ENCODE measurements around the gene HAPLN1.
A peak's percentile ranks its signal among the peaks of the same experiment; 100 is the strongest.

HAPLN1 gene

DNA sequence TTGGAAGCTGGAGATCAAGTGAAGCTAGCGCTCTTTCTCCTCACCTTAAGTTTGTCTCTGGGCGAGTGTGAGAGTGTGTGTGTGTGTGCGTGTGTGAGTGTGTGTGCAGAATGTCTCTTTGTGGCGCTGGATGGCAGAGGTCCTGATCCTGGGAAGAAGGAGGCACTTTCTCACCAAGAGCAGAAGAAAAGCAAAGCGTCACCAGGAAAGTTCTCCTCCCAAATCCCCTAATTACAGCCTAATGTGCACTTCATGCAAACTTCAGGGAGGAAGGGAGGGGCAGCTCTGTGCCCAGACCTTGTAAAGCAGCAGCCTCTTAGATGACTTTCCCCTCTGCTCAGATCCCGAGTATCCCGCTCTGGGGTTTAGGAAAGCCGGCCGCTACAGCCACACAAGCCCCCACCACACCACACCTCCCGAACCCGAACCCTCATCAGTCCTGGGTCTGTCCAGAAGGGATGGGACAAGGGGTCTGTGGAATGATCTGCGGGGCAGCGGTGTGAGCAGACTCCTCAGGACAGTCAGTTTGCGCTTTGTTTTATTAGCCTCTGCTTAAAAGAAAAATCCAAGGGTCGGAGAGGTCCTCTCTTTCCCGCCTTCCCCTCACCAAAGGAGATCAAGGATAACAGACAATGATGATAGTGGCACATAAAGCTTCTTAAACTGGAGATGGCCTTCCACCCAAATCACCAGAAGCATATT lies at the start of gene HAPLN1:
Gene HAPLN1 (minus strand): TSS at position 20 of the 702 bp plus-strand sequence. CDS start 47,332 bp downstream, outside the sequence.
- Histone ChIP-seq H3K9me3 (ENCODE audit: control insufficient read depth, low read length) (no peaks in the 10 kb centered on the region), H3K36me3 (ENCODE audit: control insufficient read depth, insufficient read depth, low read length) (no peaks in the 10 kb centered on the region), H3K9ac (ENCODE audit: low read length) (peak within 1 kb of the TSS; percentile 48), H3K27me3 (ENCODE audit: control insufficient read depth, insufficient read depth, low read length) (peaks cover 25% of the 10 kb centered on the region), H3K4me1 (ENCODE audit: control insufficient read depth, insufficient read depth, low read length) (no peaks in the 10 kb centered on the region), H3K4me3 (ENCODE audit: low read length) (no peak within 1 kb of the TSS)

DNA sequence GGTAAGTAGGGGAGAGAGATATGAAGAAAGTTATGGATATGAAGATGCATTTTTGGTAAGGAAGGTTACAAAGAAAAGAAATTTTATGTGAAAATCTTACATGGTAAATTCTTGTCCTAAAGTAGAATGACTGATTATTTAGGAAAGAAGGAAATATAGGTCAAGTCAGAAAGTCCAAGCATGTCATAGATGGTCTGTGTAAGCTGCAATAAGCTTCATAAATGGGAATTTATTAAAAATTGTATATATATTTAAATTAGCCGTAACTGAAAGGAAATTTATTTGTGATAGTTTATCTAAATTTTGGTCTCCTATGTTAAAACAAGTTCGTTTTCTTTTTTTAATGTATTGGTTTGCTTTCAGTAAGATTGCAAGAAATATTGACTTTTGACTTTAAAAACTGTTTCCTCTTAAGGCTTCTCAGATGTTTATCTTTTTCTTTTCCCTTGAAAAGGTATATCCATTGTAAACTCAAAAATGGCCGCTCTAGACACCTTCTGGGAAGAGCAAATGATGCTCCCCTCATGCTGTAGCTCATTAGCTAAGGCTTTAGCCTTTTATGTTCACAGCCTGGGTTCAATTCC lies 46.8 kb upstream of the HAPLN1 start:
- H3K9me3 ChIP-seq (ENCODE audit: control insufficient read depth, low read length): no peaks in the 10 kb centered on the region
- no peak overlapping the region for H3K4me3 ChIP-seq (ENCODE audit: low read length)
- no peaks in the 10 kb centered on the region for H3K4me1 ChIP-seq (ENCODE audit: control insufficient read depth, insufficient read depth, low read length)
- H3K36me3 ChIP-seq (ENCODE audit: control insufficient read depth, insufficient read depth, low read length): no peaks in the 10 kb centered on the region
- H3K9ac ChIP-seq (ENCODE audit: low read length): no peak overlapping the region
- H3K27me3 ChIP-seq (ENCODE audit: control insufficient read depth, insufficient read depth, low read length): no peaks in the 10 kb centered on the region

DNA sequence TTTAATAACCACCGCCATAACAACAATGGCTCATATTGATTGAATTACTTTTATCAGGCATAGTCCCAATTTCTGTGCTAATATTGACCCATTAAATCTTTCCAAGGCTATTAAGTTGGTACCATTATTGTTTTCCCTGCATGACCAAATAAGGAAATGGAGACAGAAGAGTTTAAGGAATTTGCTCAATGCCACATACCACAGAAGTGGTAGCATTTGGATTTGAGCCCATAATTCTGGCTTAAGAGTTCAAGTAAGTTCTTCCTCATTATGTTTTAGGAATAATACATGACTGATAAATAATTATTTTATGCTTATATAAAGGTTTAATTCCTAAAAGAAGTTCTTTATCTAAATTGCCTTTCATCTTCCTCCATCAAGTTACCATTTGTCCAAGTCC lies 43.4 kb upstream of the HAPLN1 start:
- H3K4me1 ChIP-seq (ENCODE audit: control insufficient read depth, insufficient read depth, low read length): no peaks in the 10 kb centered on the region
- no peaks in the 10 kb centered on the region for H3K9me3 ChIP-seq (ENCODE audit: control insufficient read depth, low read length)
- H3K27me3 ChIP-seq (ENCODE audit: control insufficient read depth, insufficient read depth, low read length): peaks cover 7% of the 10 kb centered on the region
- no peak overlapping the region for H3K9ac ChIP-seq (ENCODE audit: low read length)
- no peaks in the 10 kb centered on the region for H3K36me3 ChIP-seq (ENCODE audit: control insufficient read depth, insufficient read depth, low read length)
- no peak overlapping the region for H3K4me3 ChIP-seq (ENCODE audit: low read length)

DNA sequence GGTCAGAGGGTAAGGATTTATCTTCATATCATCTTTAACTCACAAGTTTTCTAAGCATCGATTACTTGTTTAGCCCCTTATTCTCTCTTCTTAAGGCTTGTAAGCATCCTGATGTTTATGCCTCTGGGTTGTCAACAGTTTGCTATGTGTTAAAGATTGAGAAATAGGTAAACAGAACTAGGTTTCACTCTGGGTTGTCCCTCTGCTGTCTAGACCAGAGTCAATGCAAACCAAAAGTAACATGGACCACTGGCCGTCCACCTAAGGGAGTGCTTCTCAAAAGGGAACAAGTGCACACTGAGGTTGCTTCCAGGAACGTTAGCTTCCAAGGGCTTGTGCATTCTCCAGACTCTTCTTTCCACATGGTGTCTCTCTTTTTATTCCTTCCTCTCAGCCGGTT lies 39.9 kb upstream of the HAPLN1 start:
- Histone ChIP-seq H3K9me3 (ENCODE audit: control insufficient read depth, low read length) (no peaks in the 10 kb centered on the region), H3K4me3 (ENCODE audit: low read length) (no peak overlapping the region), H3K36me3 (ENCODE audit: control insufficient read depth, insufficient read depth, low read length) (no peaks in the 10 kb centered on the region), H3K27me3 (ENCODE audit: control insufficient read depth, insufficient read depth, low read length) (peaks cover 7% of the 10 kb centered on the region), H3K9ac (ENCODE audit: low read length) (no peak overlapping the region), H3K4me1 (ENCODE audit: control insufficient read depth, insufficient read depth, low read length) (no peaks in the 10 kb centered on the region)

GRCh38 chr5:83752700-83753099 lies 32.0 kb upstream of the HAPLN1 start:
- no peaks in the 10 kb centered on the region for H3K4me1 ChIP-seq (ENCODE audit: control insufficient read depth, insufficient read depth, low read length)

GRCh38 chr5:83751201-83751600 lies 30.5 kb upstream of the HAPLN1 start:
- Histone ChIP-seq H3K36me3 (ENCODE audit: control insufficient read depth, insufficient read depth, low read length) (no peaks in the 10 kb centered on the region), H3K4me3 (ENCODE audit: low read length) (no peak overlapping the region)

More at GRCh38 chr5:83752700-83753099, 32.0 kb upstream of the HAPLN1 start:
- H3K4me3 ChIP-seq (ENCODE audit: low read length): no peak overlapping the region
- H3K9me3 ChIP-seq (ENCODE audit: control insufficient read depth, low read length): no peaks in the 10 kb centered on the region
- H3K9ac ChIP-seq (ENCODE audit: low read length): no peak overlapping the region
- no peaks in the 10 kb centered on the region for H3K27me3 ChIP-seq (ENCODE audit: control insufficient read depth, insufficient read depth, low read length)
- no peaks in the 10 kb centered on the region for H3K36me3 ChIP-seq (ENCODE audit: control insufficient read depth, insufficient read depth, low read length)

GRCh38 chr5:83750749-83751148 lies 30.1 kb upstream of the HAPLN1 start:
- H3K36me3 ChIP-seq (ENCODE audit: control insufficient read depth, insufficient read depth, low read length): no peaks in the 10 kb centered on the region
- H3K4me1 ChIP-seq (ENCODE audit: control insufficient read depth, insufficient read depth, low read length): no peaks in the 10 kb centered on the region
- H3K27me3 ChIP-seq (ENCODE audit: control insufficient read depth, insufficient read depth, low read length): no peaks in the 10 kb centered on the region
- no peak overlapping the region for H3K4me3 ChIP-seq (ENCODE audit: low read length)
- no peak overlapping the region for H3K9ac ChIP-seq (ENCODE audit: low read length)
- no peaks in the 10 kb centered on the region for H3K9me3 ChIP-seq (ENCODE audit: control insufficient read depth, low read length)

More at GRCh38 chr5:83751201-83751600, 30.5 kb upstream of the HAPLN1 start:
- no peaks in the 10 kb centered on the region for H3K4me1 ChIP-seq (ENCODE audit: control insufficient read depth, insufficient read depth, low read length)
- H3K27me3 ChIP-seq (ENCODE audit: control insufficient read depth, insufficient read depth, low read length): no peaks in the 10 kb centered on the region
- H3K9me3 ChIP-seq (ENCODE audit: control insufficient read depth, low read length): no peaks in the 10 kb centered on the region
- H3K9ac ChIP-seq (ENCODE audit: low read length): no peak overlapping the region

GRCh38 chr5:83745816-83746215 lies 25.2 kb upstream of the HAPLN1 start:
- no peak overlapping the region for H3K4me3 ChIP-seq (ENCODE audit: low read length)
- no peaks in the 10 kb centered on the region for H3K9me3 ChIP-seq (ENCODE audit: control insufficient read depth, low read length)
- no peaks in the 10 kb centered on the region for H3K36me3 ChIP-seq (ENCODE audit: control insufficient read depth, insufficient read depth, low read length)
- H3K9ac ChIP-seq (ENCODE audit: low read length): no peak overlapping the region
- no peaks in the 10 kb centered on the region for H3K4me1 ChIP-seq (ENCODE audit: control insufficient read depth, insufficient read depth, low read length)
- no peaks in the 10 kb centered on the region for H3K27me3 ChIP-seq (ENCODE audit: control insufficient read depth, insufficient read depth, low read length)

- H3K4me3 ChIP-seq (ENCODE audit: low read length): no peak overlapping the region
- H3K9ac ChIP-seq (ENCODE audit: low read length): no peak overlapping the region
- no peaks in the 10 kb centered on the region for H3K4me1 ChIP-seq (ENCODE audit: control insufficient read depth, insufficient read depth, low read length)
- no peaks in the 10 kb centered on the region for H3K36me3 ChIP-seq (ENCODE audit: control insufficient read depth, insufficient read depth, low read length)
- no peaks in the 10 kb centered on the region for H3K27me3 ChIP-seq (ENCODE audit: control insufficient read depth, insufficient read depth, low read length)
- no peaks in the 10 kb centered on the region for H3K9me3 ChIP-seq (ENCODE audit: control insufficient read depth, low read length)
Measured at GRCh38 chr5:83744821-83745220, 24.2 kb upstream of the HAPLN1 start.

DNA sequence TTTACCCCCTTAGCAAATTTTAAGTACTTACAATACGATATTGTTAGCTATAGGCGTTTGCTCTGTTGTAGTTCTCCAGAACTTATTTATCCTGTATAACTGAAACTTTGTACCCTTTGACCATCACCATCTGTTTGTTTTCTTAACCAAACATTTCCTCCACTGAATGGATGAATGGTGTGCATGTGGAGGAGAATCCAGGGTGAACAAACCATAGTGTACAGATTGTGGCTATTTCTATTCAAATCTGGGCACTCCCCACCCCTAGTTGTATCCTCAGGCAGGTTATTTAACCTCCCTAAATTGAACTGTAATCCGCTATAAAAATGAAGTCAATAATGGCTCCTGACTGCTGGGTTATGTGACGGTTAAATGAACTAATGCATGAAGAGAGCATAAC lies 21.4 kb upstream of the HAPLN1 start:
- no peaks in the 10 kb centered on the region for H3K27me3 ChIP-seq (ENCODE audit: control insufficient read depth, insufficient read depth, low read length)
- no peak overlapping the region for H3K4me3 ChIP-seq (ENCODE audit: low read length)
- no peaks in the 10 kb centered on the region for H3K36me3 ChIP-seq (ENCODE audit: control insufficient read depth, insufficient read depth, low read length)

DNA sequence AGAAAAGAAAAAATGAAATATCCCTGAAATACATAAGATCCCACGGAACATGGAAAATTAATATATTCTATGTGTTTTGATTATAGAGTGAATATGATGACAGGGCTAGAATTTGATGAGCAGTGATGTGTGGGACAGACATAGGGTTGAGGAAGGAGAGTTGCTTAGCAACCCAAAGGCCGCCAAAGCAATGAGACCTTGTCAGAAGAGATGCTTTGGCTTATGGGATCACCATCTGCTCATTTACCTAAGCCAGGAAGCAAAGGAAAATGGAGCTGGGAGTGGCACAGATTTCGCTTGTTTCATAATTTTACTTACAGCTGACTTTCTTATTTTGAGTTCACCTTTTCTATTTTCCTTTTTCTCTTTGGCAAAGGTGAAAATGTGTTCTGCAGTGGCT lies 20.9 kb upstream of the HAPLN1 start:
- no peaks in the 10 kb centered on the region for H3K9me3 ChIP-seq (ENCODE audit: control insufficient read depth, low read length)
- no peak overlapping the region for H3K9ac ChIP-seq (ENCODE audit: low read length)
- no peaks in the 10 kb centered on the region for H3K27me3 ChIP-seq (ENCODE audit: control insufficient read depth, insufficient read depth, low read length)
- no peak overlapping the region for H3K4me3 ChIP-seq (ENCODE audit: low read length)
- H3K36me3 ChIP-seq (ENCODE audit: control insufficient read depth, insufficient read depth, low read length): no peaks in the 10 kb centered on the region
- H3K4me1 ChIP-seq (ENCODE audit: control insufficient read depth, insufficient read depth, low read length): no peaks in the 10 kb centered on the region

More for the DNA sequence above, 21.4 kb upstream of the HAPLN1 start:
- Histone ChIP-seq H3K9ac (ENCODE audit: low read length) (no peak overlapping the region), H3K4me1 (ENCODE audit: control insufficient read depth, insufficient read depth, low read length) (no peaks in the 10 kb centered on the region), H3K9me3 (ENCODE audit: control insufficient read depth, low read length) (no peaks in the 10 kb centered on the region)

DNA sequence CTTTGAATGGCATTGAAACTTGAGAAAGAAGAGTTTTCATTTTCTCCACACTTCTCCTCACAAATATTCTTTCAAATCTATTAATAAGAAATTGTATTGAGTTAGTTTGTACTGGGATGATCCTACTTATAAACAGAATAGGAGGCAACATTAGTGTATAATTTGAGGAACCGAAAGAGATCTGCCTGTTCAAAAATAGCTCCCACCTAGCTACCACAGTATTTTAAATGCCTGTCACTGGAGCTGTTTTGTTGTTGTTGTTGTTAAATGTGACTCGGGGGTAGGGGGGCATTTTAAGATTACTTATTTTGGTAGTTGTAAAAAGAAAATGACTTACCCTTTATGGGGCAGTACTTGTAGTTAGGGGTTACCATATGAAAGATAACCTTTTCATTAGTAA lies 20.1 kb upstream of the HAPLN1 start:
- no peaks in the 10 kb centered on the region for H3K36me3 ChIP-seq (ENCODE audit: control insufficient read depth, insufficient read depth, low read length)
- no peaks in the 10 kb centered on the region for H3K9me3 ChIP-seq (ENCODE audit: control insufficient read depth, low read length)
- H3K4me1 ChIP-seq (ENCODE audit: control insufficient read depth, insufficient read depth, low read length): no peaks in the 10 kb centered on the region
- no peaks in the 10 kb centered on the region for H3K27me3 ChIP-seq (ENCODE audit: control insufficient read depth, insufficient read depth, low read length)
- no peak overlapping the region for H3K9ac ChIP-seq (ENCODE audit: low read length)
- H3K4me3 ChIP-seq (ENCODE audit: low read length): no peak overlapping the region
